Fibroblast of lung (primary cell): Measurements from ENCODE around the gene PRRX1. TPM values are rescaled to one million over a fixed set of nuclear protein-coding genes. Genes with fewer than 3 reads are reported as not detected.
A peak's percentile ranks its signal among the peaks of the same experiment; 100 is the strongest.

Source experiments
- DNase-seq, 2 donors: peaks; one replicate each; pipeline versions ENCODE4 v3.0.0 to v3.0.0-alpha.2; 2010; ENCODE audit warnings: low read depth in 2 of 2
- H2AFZ ChIP-seq: 2 replicates; pipeline ENCODE4 v1.5.1; 2012; ENCODE audit warnings: low read length, control low read depth, inconsistent platforms
- H3K27ac ChIP-seq: 2 replicates; pipeline ENCODE4 v1.5.1; 2011; ENCODE audit warnings: low read length, control low read depth; ENCODE audit not compliant: insufficient read depth
- H3K27me3 ChIP-seq: 2 replicates; pipeline ENCODE4 v1.5.1; 2011; ENCODE audit warnings: mild to moderate bottlenecking, low read length; ENCODE audit not compliant: control insufficient read depth, insufficient read depth
- H3K36me3 ChIP-seq: 2 replicates; pipeline ENCODE4 v1.5.1; 2011; ENCODE audit warnings: low read length; ENCODE audit not compliant: control insufficient read depth, insufficient read depth
- H3K4me1 ChIP-seq: 2 replicates; pipeline ENCODE4 v1.5.1; 2011; ENCODE audit warnings: low read length; ENCODE audit not compliant: control insufficient read depth, insufficient read depth; ENCODE audit errors: extremely low read depth
- H3K4me2 ChIP-seq: 2 replicates; pipeline ENCODE4 v1.5.1; 2011; ENCODE audit warnings: low read length, control low read depth; ENCODE audit not compliant: insufficient read depth; ENCODE audit errors: extremely low read depth
- H3K4me3 ChIP-seq, 4 experiments: fragments of 200-600 bp in 1 of 4; sonication (generic) in 1 of 4; replicated peaks in 1 of 4; 2 replicates each; pipeline ENCODE4 v1.5.1; 2011 to 2016; ENCODE audit warnings: low read length in 4 of 4, low read depth in 3 of 4, mild to moderate bottlenecking in 3 of 4, control low read depth in 2 of 4, inconsistent platforms in 1 of 4, mixed read lengths in 1 of 4; ENCODE audit not compliant: insufficient read depth in 1 of 4; ENCODE audit errors: control extremely low read depth in 1 of 4
- H3K79me2 ChIP-seq: 2 replicates; pipeline ENCODE4 v1.5.1; 2012; ENCODE audit warnings: mild to moderate bottlenecking, low read length, inconsistent platforms; ENCODE audit not compliant: control insufficient read depth, insufficient read depth
- H3K9ac ChIP-seq: 2 replicates; pipeline ENCODE4 v1.5.1; 2011; ENCODE audit warnings: mild to moderate bottlenecking, low read length, control low read depth; ENCODE audit not compliant: insufficient read depth
- H3K9me3 ChIP-seq: 2 replicates; pipeline ENCODE4 v1.5.1; 2012; ENCODE audit warnings: low read depth, low read length; ENCODE audit not compliant: control insufficient read depth, insufficient read depth
- H4K20me1 ChIP-seq: 2 replicates; pipeline ENCODE4 v1.5.1; 2011; ENCODE audit warnings: low read length; ENCODE audit not compliant: control insufficient read depth, insufficient read depth; ENCODE audit errors: extremely low read depth
- EZH2 ChIP-seq: IDR thresholded peaks from 2 replicates; pipeline ENCODE4 v1.5.1; 2012; ENCODE audit warnings: low read length, control low read depth, mild to moderate bottlenecking; ENCODE audit errors: missing control alignments
- polyA plus RNA-seq, 2 donors: library from polyadenylated mRNA; depleted of rRNA in 1 of 2; stranded (reverse) in 1 of 2; unstranded in 1 of 2; fragments of >200 nt; gene quantifications; 2 replicates each; pipeline ENCODE4 v1.2.1, GENCODE V29; 2011 to 2012; ENCODE audit warnings: missing spikeins in 1 of 2
- total RNA-seq: library from RNA; depleted of rRNA; stranded (reverse); fragments of >200 nt; gene quantifications from 2 replicates; pipeline ENCODE4 v1.2.1, GENCODE V29; 2014
- TF ChIP-seq, protein P1 (sequence below), 2 donors: IDR thresholded peaks in 1 of 2; conservative IDR thresholded peaks in 1 of 2; 1 replicate in 1 of 2; 2 replicates in 1 of 2; pipeline ENCODE4 v1.5.1; 2011 to 2012; ENCODE audit warnings: low read length in 2 of 2, control low read depth in 1 of 2, inconsistent platforms in 1 of 2, low read depth in 1 of 2, mild to moderate bottlenecking in 1 of 2

PRRX1 gene
- total and polyA plus RNA-seq, 2 donors (not counting 1 experiment from before 2014, with no cell fraction given) = 128 to 349 TPM

DNA sequence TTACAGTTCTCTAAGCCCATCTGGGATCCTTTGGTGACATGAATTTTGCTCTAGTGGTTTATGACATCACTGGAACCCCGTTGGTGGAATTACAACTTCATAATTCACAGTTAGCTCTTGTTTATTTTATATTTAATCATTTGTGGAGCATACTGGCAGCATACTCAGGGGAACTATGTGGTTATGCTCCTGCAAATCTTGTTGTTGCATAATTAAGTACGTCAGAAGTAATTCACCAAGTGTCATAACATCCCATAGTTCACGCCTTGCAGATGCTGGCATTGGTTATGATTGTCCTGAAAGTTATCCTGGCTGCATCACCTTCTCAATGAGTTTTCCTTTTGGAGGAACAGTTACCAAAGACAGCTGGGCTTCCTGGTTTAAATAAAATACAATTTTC, 16.5 kb downstream of the PRRX1 start:
- H3K4me1 ChIP-seq = peaks cover 18% of the 10 kb centered on the region
- no peak overlapping the region for H3K4me2 ChIP-seq
- peak overlapping the region; percentile 71 for H3K27ac ChIP-seq
- H3K9me3 ChIP-seq = no peaks in the 10 kb centered on the region
- H2AFZ ChIP-seq = no peak overlapping the region
- TF ChIP-seq EZH2 = no peak
- H3K9ac ChIP-seq = no peak overlapping the region
- H3K27me3 ChIP-seq = no peaks in the 10 kb centered on the region
- peaks cover 90% of the 10 kb centered on the region for H3K79me2 ChIP-seq
- peak; percentile 80 to 98 for DNase-seq
- no peaks in the 10 kb centered on the region for H3K36me3 ChIP-seq
- H4K20me1 ChIP-seq = no peaks in the 10 kb centered on the region
- no peak overlapping the region for H3K4me3 ChIP-seq

DNA sequence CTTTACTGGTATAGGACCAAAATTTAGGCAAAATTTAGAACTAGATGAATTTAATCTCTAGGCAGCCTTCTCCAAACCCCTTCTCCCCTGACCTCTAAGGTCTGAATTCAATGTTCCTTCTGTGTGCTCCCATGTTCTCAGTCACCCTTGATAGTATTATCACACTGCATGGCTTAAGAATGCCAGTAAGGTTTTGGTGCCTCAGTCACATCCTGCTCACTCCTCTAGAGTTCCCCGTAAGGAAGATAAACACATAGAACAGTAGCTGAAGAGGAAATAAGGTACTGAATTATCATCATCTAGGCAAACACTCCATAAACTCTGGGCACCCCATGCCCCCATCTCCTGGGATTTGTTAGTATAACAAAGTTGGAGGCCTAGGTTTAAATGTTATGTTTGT, 18.2 kb downstream of the PRRX1 start:
- peak in 1 of 2 donors; percentile 46 for DNase-seq
- H4K20me1 ChIP-seq = no peaks in the 10 kb centered on the region
- peaks cover 90% of the 10 kb centered on the region for H3K79me2 ChIP-seq
- H3K9ac ChIP-seq = no peak overlapping the region
- H3K4me1 ChIP-seq = peaks cover 21% of the 10 kb centered on the region
- no peak overlapping the region for H3K4me2 ChIP-seq
- H2AFZ ChIP-seq = no peak overlapping the region
- no peaks in the 10 kb centered on the region for H3K36me3 ChIP-seq
- H3K27me3 ChIP-seq = no peaks in the 10 kb centered on the region
- TF ChIP-seq EZH2 = no peak
- TF ChIP-seq, protein P1, sequence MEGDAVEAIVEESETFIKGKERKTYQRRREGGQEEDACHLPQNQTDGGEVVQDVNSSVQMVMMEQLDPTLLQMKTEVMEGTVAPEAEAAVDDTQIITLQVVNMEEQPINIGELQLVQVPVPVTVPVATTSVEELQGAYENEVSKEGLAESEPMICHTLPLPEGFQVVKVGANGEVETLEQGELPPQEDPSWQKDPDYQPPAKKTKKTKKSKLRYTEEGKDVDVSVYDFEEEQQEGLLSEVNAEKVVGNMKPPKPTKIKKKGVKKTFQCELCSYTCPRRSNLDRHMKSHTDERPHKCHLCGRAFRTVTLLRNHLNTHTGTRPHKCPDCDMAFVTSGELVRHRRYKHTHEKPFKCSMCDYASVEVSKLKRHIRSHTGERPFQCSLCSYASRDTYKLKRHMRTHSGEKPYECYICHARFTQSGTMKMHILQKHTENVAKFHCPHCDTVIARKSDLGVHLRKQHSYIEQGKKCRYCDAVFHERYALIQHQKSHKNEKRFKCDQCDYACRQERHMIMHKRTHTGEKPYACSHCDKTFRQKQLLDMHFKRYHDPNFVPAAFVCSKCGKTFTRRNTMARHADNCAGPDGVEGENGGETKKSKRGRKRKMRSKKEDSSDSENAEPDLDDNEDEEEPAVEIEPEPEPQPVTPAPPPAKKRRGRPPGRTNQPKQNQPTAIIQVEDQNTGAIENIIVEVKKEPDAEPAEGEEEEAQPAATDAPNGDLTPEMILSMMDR (conservative IDR thresholded peaks at IDR 0.05 in 1 of 2, IDR thresholded peaks at IDR 0.05 in 1 of 2; ENCODE audit: low read depth in 1 of 2, low read length in 2 of 2) = no peak
- H3K9me3 ChIP-seq = no peaks in the 10 kb centered on the region
- H3K4me3 ChIP-seq = no peak overlapping the region
- H3K27ac ChIP-seq = peak overlapping the region; percentile 7

DNA sequence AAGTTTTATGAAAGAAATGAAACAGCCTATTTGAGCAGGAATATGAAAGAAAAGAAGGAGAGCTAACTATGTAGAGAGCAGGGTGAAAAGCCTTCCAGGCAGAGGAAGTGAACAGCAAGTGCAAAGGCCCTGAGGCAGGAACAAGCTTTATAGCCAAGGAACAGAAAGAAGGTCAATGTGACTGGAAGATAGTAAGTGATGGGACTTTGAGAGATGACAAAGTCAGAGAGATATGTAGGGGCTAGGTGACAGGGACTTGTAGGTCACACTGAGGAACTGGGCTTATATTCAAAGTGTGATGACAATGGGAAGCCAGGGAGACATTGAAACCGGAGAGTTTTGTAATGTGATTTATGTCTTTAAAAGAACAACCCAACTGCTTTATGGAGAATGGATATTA, 18.9 kb downstream of the PRRX1 start:
- H3K36me3 ChIP-seq = no peaks in the 10 kb centered on the region
- no peak overlapping the region for H3K27ac ChIP-seq
- no peak overlapping the region for H3K4me3 ChIP-seq
- no peak for TF ChIP-seq EZH2
- TF ChIP-seq, protein P1 (conservative IDR thresholded peaks at IDR 0.05 in 1 of 2, IDR thresholded peaks at IDR 0.05 in 1 of 2; ENCODE audit: low read depth in 1 of 2, low read length in 2 of 2) = no peak
- no peaks in the 10 kb centered on the region for H4K20me1 ChIP-seq
- no peak overlapping the region for H3K9ac ChIP-seq
- H2AFZ ChIP-seq = no peak overlapping the region
- H3K9me3 ChIP-seq = no peaks in the 10 kb centered on the region
- no peak for DNase-seq
- no peaks in the 10 kb centered on the region for H3K27me3 ChIP-seq
- peaks cover 90% of the 10 kb centered on the region for H3K79me2 ChIP-seq
- no peak overlapping the region for H3K4me2 ChIP-seq
- peaks cover 20% of the 10 kb centered on the region for H3K4me1 ChIP-seq
